HepG2 (cell line): ENCODE results near the gene CLPTM1L. TPM values are rescaled to one million over a fixed set of nuclear protein-coding genes. Genes with fewer than 3 reads are reported as not detected.

Source experiments
- CENPT ChIP-seq: sonication (generic); formaldehyde crosslinking; IDR thresholded peaks from 2 replicates; pipeline ENCODE4 v1.8.0; 2022; ENCODE audit warnings: low read depth, mild to moderate bottlenecking, moderate library complexity, missing genetic modification reagents
- EP300 ChIP-seq, 3 experiments: sonication (generic) in 1 of 3; formaldehyde crosslinking in 1 of 3; IDR thresholded peaks; 2 replicates each; pipeline versions ENCODE4 v1.5.1 to v1.6.1; 2011 to 2020; ENCODE audit warnings: low read depth in 2 of 3, low read length in 2 of 3, borderline replicate concordance in 1 of 3, improper control_type of control experiment in 1 of 3, mild to moderate bottlenecking in 1 of 3, missing genetic modification reagents in 1 of 3, moderate library complexity in 1 of 3
- HNF1A ChIP-seq, 2 experiments: sonication (generic) in 1 of 2; formaldehyde crosslinking in 1 of 2; IDR thresholded peaks; 2 replicates each; pipeline versions ENCODE4 v1.4.0 to v1.6.1; 2016 to 2020; ENCODE audit warnings: borderline replicate concordance in 1 of 2, low read depth in 1 of 2, mild to moderate bottlenecking in 1 of 2, missing genetic modification reagents in 1 of 2
- KDM5A ChIP-seq: fragments of 200-600 bp; sonication (generic); IDR thresholded peaks from 2 replicates; pipeline ENCODE4 v1.7.0; 2018; ENCODE audit warnings: antibody characterized with exemption, mild to moderate bottlenecking, low read length, borderline replicate concordance
- ZMAT3 ChIP-seq: sonication (generic); formaldehyde crosslinking; conservative IDR thresholded peaks from 2 replicates; pipeline ENCODE4 v1.7.0; 2021; ENCODE audit warnings: missing genetic modification reagents
- ZNF263 ChIP-seq: sonication (generic); formaldehyde crosslinking; IDR thresholded peaks from 2 replicates; pipeline ENCODE4 v1.4.0; 2020; ENCODE audit warnings: missing genetic modification reagents
- ZNF512B ChIP-seq: sonication (generic); formaldehyde crosslinking; IDR thresholded peaks from 2 replicates; pipeline ENCODE4 v1.5.1; 2020; ENCODE audit warnings: missing genetic modification reagents, mild to moderate bottlenecking, borderline replicate concordance
- ZNF687 ChIP-seq: sonication (generic); formaldehyde crosslinking; IDR thresholded peaks from 2 replicates; pipeline ENCODE4 v1.5.1; 2020; ENCODE audit warnings: mild to moderate bottlenecking, missing genetic modification reagents, moderate library complexity
- ZNF800 ChIP-seq: sonication (generic); formaldehyde crosslinking; IDR thresholded peaks from 2 replicates; pipeline ENCODE4 v1.4.0; 2020; ENCODE audit warnings: missing genetic modification reagents
- ZNF883 ChIP-seq: sonication (generic); formaldehyde crosslinking; IDR thresholded peaks from 2 replicates; pipeline ENCODE4 v1.5.1; 2020; ENCODE audit warnings: mild to moderate bottlenecking, missing genetic modification reagents; ENCODE audit errors: not compliant biosample characterization
- polyA plus RNA-seq, 8 experiments: library from polyadenylated mRNA; depleted of rRNA in 3 of 8; stranded (reverse) in 7 of 8; unstranded in 1 of 8; fragments of >200 nt; fragmentation: Illumina TruSeq in 4 of 8; extraction: Trizol in 4 of 8; gene quantifications; 2 replicates each; pipeline versions ENCODE4 v1.2.1 to v1.2.3, GENCODE V29; 2011 to 2016; ENCODE audit warnings: low read depth in 4 of 8, missing spikeins in 1 of 8, mixed read lengths in 1 of 8; ENCODE audit not compliant: insufficient read depth in 1 of 8
- total RNA-seq, 5 experiments: library from RNA; depleted of rRNA; stranded (reverse); fragments of >200 nt; fragmentation: Illumina TruSeq; extraction: Trizol; gene quantifications; 2 replicates each; pipeline ENCODE4 v1.2.3, GENCODE V29; 2016; ENCODE audit warnings: low read depth in 1 of 5

CLPTM1L gene
- total and polyA plus RNA-seq, 2 of the 13 experiments (the other 11 are each of a cell fraction or from before 2014, with no cell fraction given) = 80.3 to 124 TPM

- no peak for TF ChIP-seq HNF1A (IDR thresholded peaks at IDR 0.05; ENCODE audit: low read depth)
- TF ChIP-seq HNF1A (CRISPR knock-in tag; IDR thresholded peaks at IDR 0.05; ENCODE audit: borderline replicate concordance) = 0 out of 2 replicates have a peak, but pooled peaks have one; percentile 29
- TF ChIP-seq CENPT = no peak
- peak; percentile 31; the same call in 1 of the 2 replicates for TF ChIP-seq ZMAT3 (CRISPR knock-in tag)
- TF ChIP-seq ZNF800 (CRISPR knock-in tag) = 0 out of 2 replicates have a peak, but pooled peaks have one; percentile 49
- TF ChIP-seq KDM5A = no peak
- peak; percentile 52; the same call in 1 of the 2 replicates for TF ChIP-seq ZNF512B (CRISPR knock-in tag)
- no peak for TF ChIP-seq EP300 (IDR thresholded peaks at IDR 0.05; ENCODE audit: low read depth in 2 of 2, low read length in 2 of 2)
- no peak for TF ChIP-seq EP300 (CRISPR knock-in tag; IDR thresholded peaks at IDR 0.05; ENCODE audit: borderline replicate concordance)
- peak; percentile 56 for TF ChIP-seq ZNF687
- TF ChIP-seq ZNF263 = 0 out of 2 replicates have a peak, but pooled peaks have one; percentile 23
- TF ChIP-seq ZNF883 (CRISPR knock-in tag) = peak; percentile 39
Measured at GRCh38 chr5:1385395-1386273, 40.7 kb upstream of the CLPTM1L start (continued).
